ENCODE measurements around the gene COL4A1.

DNA sequence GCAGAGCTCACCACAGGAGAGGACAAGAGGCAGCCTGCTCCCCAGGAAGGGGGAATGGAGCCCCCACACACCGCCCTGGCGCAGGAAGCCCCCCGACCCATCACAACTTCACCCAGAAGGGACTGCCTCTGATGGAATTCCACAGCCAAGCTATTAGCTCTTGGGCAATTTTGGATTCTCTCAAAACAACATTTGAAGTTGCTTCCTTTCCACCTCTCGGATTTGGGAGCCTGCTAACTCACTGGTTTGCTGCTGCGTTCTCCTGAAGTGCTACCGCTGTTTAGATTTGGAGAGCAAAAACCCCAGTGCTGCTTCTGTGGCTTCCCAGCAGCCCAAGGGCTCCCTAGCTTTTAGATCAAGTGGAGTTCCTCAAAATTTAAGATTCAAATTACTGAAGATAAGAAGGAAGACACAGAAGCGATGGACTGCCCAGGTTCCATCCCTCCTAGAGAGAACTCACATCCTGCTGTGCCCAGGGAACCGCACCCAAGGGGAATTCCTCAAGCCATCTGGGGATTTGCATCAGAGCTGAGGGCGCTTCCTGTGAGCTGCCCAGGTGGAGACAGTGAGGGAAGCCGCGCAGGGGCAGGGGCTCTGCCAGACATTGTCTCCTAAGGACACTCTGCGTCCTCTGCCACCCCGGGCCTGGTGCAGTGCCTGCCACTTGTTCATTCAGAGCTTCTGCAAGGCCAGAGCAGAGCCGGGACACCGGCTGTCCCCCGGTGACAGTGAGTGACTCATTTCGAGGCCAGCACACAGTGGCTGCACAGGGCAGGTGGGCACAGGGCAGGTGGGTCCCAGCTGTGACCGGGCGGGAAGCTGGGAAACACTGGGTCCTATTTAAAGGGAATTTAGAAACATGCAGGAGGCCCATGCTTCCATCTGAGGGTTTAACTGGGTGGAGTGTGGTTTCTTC is 45.5 kb downstream of the COL4A1 start:
- TF ChIP-seq, protein P1, sequence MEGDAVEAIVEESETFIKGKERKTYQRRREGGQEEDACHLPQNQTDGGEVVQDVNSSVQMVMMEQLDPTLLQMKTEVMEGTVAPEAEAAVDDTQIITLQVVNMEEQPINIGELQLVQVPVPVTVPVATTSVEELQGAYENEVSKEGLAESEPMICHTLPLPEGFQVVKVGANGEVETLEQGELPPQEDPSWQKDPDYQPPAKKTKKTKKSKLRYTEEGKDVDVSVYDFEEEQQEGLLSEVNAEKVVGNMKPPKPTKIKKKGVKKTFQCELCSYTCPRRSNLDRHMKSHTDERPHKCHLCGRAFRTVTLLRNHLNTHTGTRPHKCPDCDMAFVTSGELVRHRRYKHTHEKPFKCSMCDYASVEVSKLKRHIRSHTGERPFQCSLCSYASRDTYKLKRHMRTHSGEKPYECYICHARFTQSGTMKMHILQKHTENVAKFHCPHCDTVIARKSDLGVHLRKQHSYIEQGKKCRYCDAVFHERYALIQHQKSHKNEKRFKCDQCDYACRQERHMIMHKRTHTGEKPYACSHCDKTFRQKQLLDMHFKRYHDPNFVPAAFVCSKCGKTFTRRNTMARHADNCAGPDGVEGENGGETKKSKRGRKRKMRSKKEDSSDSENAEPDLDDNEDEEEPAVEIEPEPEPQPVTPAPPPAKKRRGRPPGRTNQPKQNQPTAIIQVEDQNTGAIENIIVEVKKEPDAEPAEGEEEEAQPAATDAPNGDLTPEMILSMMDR (conservative IDR thresholded peaks at IDR 0.05; ENCODE audit: low read length), result no peak
- TF ChIP-seq EZH2phosphoT487 (IDR thresholded peaks at IDR 0.05; ENCODE audit: borderline replicate concordance), result no peak

Data from Loucy (cell line).